ENCODE results near the gene SPACA7. TPM values are rescaled to one million over a fixed set of nuclear protein-coding genes. Genes with fewer than 3 reads are reported as not detected.

The SPACA7 gene
- total and polyA plus RNA-seq, 2 of the 13 experiments (the other 11 are each of a cell fraction or from before 2014, with no cell fraction given), result not detected

DNA sequence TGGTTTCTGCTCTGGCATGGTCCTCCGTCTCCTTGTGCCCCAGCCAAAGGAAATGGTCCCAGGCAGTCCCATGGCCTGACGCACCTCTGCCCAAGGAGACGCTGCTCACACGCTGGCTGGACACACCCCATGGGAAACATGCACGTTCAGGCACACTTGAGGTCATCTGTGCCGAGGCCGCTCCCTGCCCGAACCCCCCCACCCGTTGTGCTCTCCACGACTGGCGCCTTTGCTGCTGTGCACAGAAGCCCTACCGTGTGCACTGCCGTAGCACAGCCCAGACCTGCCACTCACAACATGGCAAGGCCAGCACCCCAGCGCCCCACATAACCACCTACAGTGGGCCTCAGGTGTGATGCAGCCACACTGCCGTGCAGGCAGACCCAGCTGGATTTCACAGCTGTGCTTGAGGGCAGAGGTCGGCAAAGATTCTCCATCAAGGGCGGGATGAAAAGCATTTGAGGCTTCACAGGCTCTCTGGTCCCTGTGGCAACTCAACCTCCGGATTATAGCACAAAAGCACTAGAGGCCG lies 65.7 kb downstream of the SPACA7 start (continued):
- TF ChIP-seq ZNF550 (CRISPR knock-in tag; IDR thresholded peaks at IDR 0.05; ENCODE audit: borderline replicate concordance) (no peak), ZNF740 (CRISPR knock-in tag; IDR thresholded peaks at IDR 0.05) (no peak), MIER3 (CRISPR knock-in tag; IDR thresholded peaks at IDR 0.05; ENCODE audit: borderline replicate concordance) (no peak)
- TF ChIP-seq, protein P1, sequence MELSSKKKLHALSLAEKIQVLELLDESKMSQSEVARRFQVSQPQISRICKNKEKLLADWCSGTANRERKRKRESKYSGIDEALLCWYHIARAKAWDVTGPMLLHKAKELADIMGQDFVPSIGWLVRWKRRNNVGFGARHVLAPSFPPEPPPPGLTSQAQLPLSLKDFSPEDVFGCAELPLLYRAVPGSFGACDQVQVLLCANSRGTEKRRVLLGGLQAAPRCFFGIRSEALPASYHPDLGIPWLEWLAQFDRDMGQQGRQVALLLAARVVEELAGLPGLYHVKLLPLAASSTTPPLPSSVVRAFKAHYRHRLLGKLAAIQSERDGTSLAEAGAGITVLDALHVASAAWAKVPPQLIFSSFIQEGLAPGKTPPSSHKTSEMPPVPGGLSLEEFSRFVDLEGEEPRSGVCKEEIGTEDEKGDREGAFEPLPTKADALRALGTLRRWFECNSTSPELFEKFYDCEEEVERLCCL (CRISPR knock-in tag; IDR thresholded peaks at IDR 0.05; ENCODE audit: borderline replicate concordance), result no peak

DNA sequence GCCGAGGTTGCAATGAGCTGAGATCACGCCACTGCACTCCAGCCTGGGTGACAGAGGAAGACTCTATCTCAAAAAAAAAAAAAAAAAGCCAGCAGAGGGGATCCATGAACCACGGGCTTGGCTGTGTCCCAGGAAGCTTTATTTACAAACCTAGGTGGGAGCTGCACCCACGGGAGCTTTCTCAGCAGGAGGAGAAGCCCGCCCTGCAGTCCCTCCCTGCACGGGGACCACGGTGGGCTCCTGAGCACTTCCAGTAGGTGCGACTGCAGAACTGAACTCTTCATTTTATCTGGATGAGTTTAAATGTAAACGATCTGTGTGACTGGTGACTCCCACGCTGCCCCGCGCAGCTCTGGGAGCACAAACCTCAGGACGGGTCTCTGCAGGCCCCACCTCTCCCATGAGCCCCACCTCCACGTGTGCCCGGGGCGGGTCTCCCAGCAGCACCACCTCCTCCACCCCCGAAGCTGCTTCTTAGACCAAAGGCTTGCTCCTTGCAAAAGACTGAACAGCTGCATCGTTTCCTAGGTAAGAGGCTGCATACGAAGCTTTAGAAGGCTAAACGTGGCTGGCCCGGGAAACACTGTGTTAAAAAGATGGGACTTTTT lies 66.4 kb downstream of the SPACA7 start:
- in situ Hi-C loops (cut with HindIII; ENCODE audit: extremely low pct_ligation_motif_present, low pct_unique_long_range_greater_than_20kb), result loop anchor here (5.0 to 25.0 kb wide), 2 partner anchors 230 to 970 kb away; no protein-coding TSS in a partner anchor
- no peak for DNase-seq (ENCODE audit: low spot score)
- ChIA-PET POLR2A (no interaction called here), CTCF (ENCODE audit: low intra/inter-chr PET ratio, low total read pairs) (interaction anchor here (3.5 kb wide), 1 partner anchor 968 kb away, joined by 32 read pairs; no protein-coding TSS in a partner anchor)
- H3K4me1 ChIP-seq (ENCODE audit: insufficient read depth, low read length), result no peaks in the 10 kb centered on the region
- no peak for FAIRE-seq
- H2AFZ ChIP-seq (ENCODE audit: low read length), result no peak overlapping the region
- H4K20me1 ChIP-seq (ENCODE audit: insufficient read depth, low read length), result no peaks in the 10 kb centered on the region
- H3K9ac ChIP-seq (ENCODE audit: insufficient read depth, low read depth, low read length), result no peak overlapping the region
- 15% methylated on average over 12 of the region's 21 CpGs for WGBS (ENCODE audit: low lambda C conversion rate)
- TF ChIP-seq KAT8 (CRISPR knock-in tag; IDR thresholded peaks at IDR 0.05) (no peak), FOXA3 (CRISPR knock-in tag; IDR thresholded peaks at IDR 0.05) (no peak), ZNF562 (CRISPR knock-in tag; IDR thresholded peaks at IDR 0.05; ENCODE audit: borderline replicate concordance) (no peak), CEBPG (CRISPR knock-in tag; IDR thresholded peaks at IDR 0.05) (no peak)
- TF ChIP-seq, protein P2, sequence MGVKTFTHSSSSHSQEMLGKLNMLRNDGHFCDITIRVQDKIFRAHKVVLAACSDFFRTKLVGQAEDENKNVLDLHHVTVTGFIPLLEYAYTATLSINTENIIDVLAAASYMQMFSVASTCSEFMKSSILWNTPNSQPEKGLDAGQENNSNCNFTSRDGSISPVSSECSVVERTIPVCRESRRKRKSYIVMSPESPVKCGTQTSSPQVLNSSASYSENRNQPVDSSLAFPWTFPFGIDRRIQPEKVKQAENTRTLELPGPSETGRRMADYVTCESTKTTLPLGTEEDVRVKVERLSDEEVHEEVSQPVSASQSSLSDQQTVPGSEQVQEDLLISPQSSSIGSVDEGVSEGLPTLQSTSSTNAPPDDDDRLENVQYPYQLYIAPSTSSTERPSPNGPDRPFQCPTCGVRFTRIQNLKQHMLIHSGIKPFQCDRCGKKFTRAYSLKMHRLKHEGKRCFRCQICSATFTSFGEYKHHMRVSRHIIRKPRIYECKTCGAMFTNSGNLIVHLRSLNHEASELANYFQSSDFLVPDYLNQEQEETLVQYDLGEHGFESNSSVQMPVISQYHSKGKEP (CRISPR knock-in tag; IDR thresholded peaks at IDR 0.05), result no peak
- no peaks in the 10 kb centered on the region for H3K36me3 ChIP-seq (replicated peaks in 1 of 2; ENCODE audit: control insufficient read depth in 1 of 2, insufficient read depth in 2 of 2, low read length in 2 of 2)
- peaks cover 5% of the 10 kb centered on the region for H3K9me3 ChIP-seq (ENCODE audit: low read length)
- H3K27ac ChIP-seq (ENCODE audit: extremely low read length, insufficient read depth, low read length), result no peak overlapping the region
- no peak for ATAC-seq
- intact Hi-C loops (cut with micrococcal nuclease; ENCODE audit: unreplicated experiment), result no loop called here
- peaks cover 9 to 69% of the 10 kb centered on the region in 2 experiments for H3K27me3 ChIP-seq (ENCODE audit: control insufficient read depth in 1 of 2, insufficient read depth in 2 of 2, low read length in 2 of 2)
- no TSS peak for BruUV-seq (replicated peaks)
- H3K79me2 ChIP-seq (ENCODE audit: insufficient read depth, low read length), result no peaks in the 10 kb centered on the region
- no peak overlapping the region for H3K4me3 ChIP-seq (replicated peaks in 1 of 3; ENCODE audit: insufficient read depth in 1 of 3, low read depth in 2 of 3, low read length in 3 of 3)
- no peak overlapping the region for H3K4me2 ChIP-seq (ENCODE audit: low read depth, low read length)

Measured in HepG2 (cell line).